ENCODE data around the gene HOXB5.

- TF ChIP-seq, protein P1, sequence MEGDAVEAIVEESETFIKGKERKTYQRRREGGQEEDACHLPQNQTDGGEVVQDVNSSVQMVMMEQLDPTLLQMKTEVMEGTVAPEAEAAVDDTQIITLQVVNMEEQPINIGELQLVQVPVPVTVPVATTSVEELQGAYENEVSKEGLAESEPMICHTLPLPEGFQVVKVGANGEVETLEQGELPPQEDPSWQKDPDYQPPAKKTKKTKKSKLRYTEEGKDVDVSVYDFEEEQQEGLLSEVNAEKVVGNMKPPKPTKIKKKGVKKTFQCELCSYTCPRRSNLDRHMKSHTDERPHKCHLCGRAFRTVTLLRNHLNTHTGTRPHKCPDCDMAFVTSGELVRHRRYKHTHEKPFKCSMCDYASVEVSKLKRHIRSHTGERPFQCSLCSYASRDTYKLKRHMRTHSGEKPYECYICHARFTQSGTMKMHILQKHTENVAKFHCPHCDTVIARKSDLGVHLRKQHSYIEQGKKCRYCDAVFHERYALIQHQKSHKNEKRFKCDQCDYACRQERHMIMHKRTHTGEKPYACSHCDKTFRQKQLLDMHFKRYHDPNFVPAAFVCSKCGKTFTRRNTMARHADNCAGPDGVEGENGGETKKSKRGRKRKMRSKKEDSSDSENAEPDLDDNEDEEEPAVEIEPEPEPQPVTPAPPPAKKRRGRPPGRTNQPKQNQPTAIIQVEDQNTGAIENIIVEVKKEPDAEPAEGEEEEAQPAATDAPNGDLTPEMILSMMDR (IDR thresholded peaks at IDR 0.05 in 2 of 3, conservative IDR thresholded peaks at IDR 0.05 in 1 of 3; ENCODE audit: borderline replicate concordance in 1 of 3, insufficient read depth in 1 of 3, low read depth in 2 of 3, low read length in 2 of 3): no peak
- TF ChIP-seq EZH2 (IDR thresholded peaks at IDR 0.05): no peak
- TF ChIP-seq ZNF274 (IDR thresholded peaks at IDR 0.05; ENCODE audit: low read depth, low read length): no peak
- TF ChIP-seq YY1 (IDR thresholded peaks at IDR 0.05; ENCODE audit: extremely low read depth, insufficient replicate concordance, low read depth, low read length): no peak
- no peak for TF ChIP-seq POLR2A (IDR thresholded peaks at IDR 0.05; ENCODE audit: borderline replicate concordance, extremely low read depth, insufficient read depth, insufficient read length)
- TF ChIP-seq POLR2AphosphoS5 (IDR thresholded peaks at IDR 0.05; ENCODE audit: low read depth, low read length): no peak
- no peak for TF ChIP-seq SP1 (IDR thresholded peaks at IDR 0.05; ENCODE audit: low read depth)
- TF ChIP-seq, protein P2, sequence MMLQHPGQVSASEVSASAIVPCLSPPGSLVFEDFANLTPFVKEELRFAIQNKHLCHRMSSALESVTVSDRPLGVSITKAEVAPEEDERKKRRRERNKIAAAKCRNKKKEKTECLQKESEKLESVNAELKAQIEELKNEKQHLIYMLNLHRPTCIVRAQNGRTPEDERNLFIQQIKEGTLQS (IDR thresholded peaks at IDR 0.05): no peak
- no peak for TF ChIP-seq SRF (IDR thresholded peaks at IDR 0.05; ENCODE audit: low read depth)
- no peak for TF ChIP-seq EZH2phosphoT487 (IDR thresholded peaks at IDR 0.05; ENCODE audit: borderline replicate concordance)
Observed at GRCh38 chr17:48549914-48550501, 43.6 kb downstream of the HOXB5 start.

All from HCT116 (cell line).